SHP77 (cell line): ENCODE measurements around the gene KIRREL2.
"Not testable (repeated sequence)": the region's sequence is repeated elsewhere in the genome, so short reads cannot be mapped to it uniquely, and the experiment has no call there.

Experiments
- DNase-seq, 2 experiments: peaks; one replicate each; lab custom pipeline; 2025; lab: John Stamatoyannopoulos, UW

KIRREL2 gene

DNA sequence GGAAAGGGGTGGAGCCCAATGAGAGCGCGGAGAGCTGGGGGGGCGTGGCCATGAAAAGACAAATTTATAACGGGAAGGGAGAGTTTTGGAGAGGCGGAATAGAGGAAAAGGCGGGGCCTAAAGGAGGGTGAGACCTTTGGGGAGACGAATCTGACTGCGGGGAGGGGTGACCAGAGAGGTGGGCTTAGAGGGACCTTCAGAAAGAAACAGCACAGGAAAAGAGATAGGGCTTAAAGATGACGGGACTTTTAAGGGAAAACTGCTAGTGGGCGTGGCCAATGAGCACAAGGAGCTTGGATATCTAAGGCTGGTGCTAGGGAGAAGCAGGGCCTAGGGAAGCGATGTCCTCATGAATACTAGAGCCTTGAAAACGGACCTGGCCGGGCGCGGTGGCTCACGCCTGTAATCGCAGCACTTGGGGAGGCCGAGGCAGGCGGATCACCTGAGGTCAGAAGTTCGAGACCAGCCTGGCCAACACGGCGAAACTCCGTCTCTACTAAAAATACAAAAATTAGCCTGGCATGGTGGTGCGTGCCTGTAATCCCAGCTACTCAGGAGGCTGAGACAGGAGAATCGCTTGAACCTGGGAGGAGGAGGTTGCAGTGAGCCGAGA is 13.5 kb downstream of the KIRREL2 start:
- DNase-seq = peak; percentile 90 to 92

DNA sequence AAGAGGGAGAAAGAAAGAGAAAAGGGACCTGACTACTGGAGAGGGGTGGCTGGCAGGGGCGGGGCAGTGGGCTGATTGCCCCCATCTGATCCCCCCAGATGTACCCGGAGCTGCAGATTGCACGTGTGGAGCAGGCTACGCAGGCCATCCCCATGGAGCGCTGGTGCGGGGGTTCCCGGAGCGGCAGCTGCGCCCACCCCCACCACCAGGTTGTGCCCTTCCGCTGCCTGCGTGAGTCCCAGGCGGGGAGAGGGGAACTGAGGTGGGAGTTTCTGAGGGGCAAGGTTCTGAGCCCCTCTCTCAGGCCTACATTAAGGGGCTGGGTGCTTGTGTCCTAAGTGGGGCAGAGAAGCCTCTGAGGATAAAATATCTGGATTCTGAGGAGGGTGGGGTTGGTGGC is 14.1 kb downstream of the KIRREL2 start:
- DNase-seq = no peak

DNA sequence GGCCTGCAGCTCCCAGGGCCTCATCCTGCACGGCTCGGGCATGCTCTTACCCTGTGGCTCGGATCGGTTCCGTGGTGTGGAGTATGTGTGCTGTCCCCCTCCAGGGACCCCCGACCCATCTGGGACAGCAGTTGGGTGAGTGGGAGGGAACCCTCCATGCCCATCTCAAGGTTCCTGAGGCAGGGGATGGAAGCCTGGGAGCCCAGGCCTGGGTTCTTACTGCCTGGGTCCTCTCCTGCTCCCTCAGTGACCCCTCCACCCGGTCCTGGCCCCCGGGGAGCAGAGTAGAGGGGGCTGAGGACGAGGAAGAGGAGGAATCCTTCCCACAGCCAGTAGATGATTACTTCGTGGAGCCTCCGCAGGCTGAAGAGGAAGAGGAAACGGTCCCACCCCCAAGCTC is 14.9 kb downstream of the KIRREL2 start:
- DNase-seq = no peak

DNA sequence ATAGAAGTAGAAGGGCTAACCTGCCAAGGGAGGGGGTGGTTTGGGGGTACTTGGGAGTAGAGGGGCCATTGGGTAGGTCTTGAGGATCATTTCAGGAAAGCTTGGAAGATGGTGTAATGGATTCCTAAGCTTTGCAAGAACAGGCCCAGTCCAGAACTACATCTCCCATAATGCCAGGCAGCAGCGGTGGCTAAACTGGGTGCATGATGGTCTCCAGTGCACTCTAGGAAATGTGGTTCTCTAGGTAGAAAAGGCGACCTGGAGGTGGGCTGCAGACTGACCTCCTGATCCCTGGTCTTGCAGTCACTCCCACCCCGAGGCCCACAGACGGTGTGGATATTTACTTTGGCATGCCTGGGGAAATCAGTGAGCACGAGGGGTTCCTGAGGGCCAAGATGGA is 15.5 kb downstream of the KIRREL2 start:
- no peak for DNase-seq

DNA sequence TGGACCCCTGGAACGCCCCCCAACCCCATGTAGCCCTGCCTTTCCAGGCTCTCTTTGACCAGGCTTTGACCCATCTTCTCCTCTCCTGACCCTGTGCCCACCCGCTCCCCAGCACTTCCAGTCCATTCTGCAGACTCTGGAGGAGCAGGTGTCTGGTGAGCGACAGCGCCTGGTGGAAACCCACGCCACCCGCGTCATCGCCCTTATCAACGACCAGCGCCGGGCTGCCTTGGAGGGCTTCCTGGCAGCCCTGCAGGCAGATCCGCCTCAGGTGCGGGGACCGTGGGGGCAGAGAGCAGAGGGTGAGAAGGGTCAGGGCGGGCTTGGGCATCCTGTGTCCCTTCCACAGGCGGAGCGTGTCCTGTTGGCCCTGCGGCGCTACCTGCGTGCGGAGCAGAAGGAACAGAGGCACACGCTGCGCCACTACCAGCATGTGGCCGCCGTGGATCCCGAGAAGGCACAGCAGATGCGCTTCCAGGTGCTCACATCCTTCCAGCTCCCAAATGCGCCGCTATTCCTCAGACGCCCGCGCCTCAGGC is 17.8 kb downstream of the KIRREL2 start:
- DNase-seq = no peak

DNA sequence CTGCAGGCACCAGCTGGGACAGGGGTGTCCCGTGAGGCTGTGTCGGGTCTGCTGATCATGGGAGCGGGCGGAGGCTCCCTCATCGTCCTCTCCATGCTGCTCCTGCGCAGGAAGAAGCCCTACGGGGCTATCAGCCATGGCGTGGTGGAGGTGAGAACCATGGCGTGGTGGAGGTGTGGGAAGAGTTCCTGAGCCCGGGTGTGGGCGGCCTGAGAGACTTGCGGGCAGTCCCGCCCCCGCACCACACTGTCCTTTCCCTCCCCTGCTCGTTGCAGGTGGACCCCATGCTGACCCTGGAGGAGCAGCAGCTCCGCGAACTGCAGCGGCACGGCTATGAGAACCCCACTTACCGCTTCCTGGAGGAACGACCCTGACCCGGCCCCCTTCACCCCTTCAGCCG is 22.4 kb downstream of the KIRREL2 start:
- DNase-seq = no peak

DNA sequence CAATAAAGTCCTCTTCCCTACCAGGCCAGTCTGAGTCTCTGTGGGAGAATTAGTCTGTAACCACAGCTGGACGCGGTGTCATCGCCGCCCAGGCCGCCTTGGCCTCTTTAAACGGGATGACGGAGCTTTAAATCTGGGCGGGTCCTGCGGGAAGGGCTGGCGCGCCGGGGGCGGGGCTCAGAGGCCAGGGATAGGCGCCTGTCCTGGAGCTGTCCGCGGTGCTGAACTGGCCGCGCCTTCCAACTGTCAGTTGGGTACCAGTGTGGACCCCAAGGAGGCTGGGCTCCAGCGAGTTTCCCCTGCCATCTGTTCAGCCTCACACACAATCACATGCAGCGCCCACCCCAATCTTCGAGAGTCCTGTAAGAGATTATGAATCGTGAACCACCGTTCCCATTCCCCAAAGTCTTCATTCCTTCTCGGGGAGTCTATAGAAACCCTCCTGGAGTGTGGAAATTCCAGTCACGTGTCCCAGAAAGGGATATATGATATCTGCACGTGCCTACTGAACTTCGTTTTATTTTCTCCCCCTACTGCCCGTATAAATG is 23.1 kb downstream of the KIRREL2 start:
- peak; percentile 5 to 60 for DNase-seq

DNA sequence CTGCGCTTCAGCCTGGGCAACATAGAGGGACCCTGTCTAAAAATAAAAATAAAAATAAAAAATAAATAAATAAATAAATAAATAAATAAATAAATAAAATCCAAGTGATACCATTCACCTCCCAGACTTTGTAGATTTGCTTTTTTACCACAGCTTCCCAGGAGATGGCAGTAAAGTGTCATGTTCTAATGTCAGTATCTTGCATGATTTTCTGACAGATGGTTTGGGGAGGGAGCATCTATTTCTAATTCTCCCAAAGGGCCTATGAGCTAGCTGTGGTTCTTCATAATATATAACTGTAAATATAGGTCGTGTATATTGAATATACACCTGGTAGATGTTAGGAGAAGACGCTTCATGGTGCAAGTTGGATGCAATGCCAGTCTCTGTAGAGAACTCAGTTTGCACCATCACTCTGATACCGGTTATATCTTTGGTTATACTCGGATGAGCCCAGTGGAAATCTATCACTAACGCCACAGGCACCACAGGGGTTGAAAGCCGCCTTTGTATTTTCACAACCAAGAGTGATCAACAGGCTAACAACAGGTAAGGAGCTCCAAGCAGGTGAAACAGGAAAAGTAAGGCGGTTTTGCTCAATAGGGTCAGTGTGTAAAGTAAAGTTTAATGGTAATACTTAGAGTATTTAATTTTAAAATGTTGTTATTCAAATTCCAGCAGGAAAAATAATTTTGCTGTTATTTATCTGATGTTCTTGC is 25.6 kb downstream of the KIRREL2 start:
- peak; percentile 34 to 75 for DNase-seq

DNA sequence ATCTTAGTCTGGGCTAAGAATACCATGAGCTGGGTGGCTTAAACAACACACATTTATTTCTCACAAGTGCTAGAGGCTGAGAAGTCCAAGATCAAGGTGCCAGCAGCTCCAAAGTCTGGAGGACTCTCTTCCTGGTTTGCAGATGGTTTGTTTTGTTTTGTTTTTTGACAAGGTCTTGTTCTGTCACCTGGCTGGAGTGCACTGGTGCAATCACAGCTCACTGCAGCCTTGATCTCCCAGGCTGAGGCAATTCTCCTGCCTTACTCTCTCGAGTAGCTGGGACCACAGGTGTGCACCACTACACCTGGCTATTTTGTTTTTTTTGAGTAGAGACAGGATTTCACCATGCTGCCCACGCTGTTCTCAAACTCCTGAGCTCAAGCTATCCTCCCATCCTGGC is 27.2 kb downstream of the KIRREL2 start:
- DNase-seq = no peak

DNA sequence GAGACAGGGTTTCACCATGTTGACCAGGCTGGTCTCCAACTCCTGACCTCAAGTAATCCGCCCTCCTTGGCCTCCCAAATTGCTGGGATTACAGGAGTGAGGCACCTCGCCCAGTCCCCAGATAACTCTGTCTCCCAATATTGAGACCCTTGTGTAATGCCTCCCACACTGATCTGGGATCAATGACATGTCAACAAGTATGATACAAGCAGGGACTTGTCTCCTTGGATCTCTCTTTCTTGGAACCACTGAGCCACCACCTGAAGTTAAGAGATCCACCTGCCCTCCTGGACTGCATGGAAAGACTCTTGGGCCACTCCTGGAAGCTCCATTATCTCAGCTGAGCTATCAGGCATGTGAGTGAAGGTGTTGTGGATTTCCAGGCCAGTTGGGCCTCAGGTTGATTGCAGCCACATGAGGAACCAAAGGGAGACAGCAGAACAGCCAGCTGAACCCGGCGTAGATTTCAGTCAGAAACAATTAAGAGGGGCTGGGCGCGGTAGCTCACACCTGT is 28.6 kb downstream of the KIRREL2 start:
- no peak for DNase-seq

DNA sequence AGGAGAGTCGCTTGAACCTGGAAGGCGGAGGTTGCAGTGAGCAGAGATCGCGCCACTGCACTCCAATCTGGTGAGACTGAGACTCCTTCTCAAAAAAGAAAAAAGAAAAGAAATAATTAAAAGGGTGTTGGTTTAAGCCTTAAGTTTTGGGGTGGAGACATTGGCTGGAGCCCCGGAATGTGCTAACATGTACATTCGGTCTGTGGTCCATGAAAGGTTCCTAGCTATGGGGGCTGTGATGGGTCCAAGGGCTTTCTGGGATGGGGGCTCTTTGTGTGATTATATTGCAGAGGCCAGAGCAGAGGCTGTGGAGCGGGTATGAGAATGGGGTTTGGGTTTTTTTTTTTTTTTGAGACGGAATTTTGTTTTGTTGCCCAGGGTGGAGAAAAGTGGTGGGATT is 29.2 kb downstream of the KIRREL2 start:
- no peak for DNase-seq

DNA sequence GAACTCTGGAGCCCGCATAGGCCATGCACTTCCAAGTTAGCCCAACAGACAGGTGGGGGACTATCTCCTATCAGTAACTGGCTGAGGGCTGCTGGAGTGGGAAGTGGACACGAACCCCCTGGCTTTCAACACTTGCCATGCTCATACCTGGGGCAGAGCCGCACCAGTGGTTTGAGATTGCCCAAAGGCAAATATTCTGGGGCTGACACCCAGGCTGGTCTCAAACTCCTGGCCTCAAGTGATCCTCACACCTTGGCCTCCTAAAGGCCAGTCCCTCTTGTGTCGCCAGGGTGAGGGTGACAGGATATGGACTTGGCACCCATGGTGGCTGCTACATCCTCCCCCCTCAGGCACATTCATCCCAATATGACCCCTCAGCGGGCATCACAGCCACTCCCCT is 30.5 kb downstream of the KIRREL2 start:
- DNase-seq = no peak

DNA sequence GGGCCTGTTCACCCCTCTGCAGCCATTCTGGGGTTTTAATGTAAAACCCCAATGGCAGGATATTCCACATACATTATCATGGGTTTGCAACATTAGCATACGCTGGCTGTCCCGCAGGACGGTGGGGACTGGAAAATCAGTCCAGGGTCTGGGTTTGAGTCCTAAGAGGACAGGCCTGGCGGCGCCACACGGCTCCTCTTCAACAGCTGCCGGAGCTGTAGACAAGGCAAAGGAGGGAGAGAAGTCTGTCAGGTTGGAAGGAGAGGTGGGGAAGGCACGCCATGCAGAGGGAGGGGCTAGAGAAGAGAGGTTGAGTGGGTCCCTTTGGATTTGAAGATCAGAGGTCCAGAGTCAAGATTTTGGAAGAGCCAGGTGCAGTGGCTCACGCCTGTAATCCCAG is 31.7 kb downstream of the KIRREL2 start:
- no peak for DNase-seq

DNA sequence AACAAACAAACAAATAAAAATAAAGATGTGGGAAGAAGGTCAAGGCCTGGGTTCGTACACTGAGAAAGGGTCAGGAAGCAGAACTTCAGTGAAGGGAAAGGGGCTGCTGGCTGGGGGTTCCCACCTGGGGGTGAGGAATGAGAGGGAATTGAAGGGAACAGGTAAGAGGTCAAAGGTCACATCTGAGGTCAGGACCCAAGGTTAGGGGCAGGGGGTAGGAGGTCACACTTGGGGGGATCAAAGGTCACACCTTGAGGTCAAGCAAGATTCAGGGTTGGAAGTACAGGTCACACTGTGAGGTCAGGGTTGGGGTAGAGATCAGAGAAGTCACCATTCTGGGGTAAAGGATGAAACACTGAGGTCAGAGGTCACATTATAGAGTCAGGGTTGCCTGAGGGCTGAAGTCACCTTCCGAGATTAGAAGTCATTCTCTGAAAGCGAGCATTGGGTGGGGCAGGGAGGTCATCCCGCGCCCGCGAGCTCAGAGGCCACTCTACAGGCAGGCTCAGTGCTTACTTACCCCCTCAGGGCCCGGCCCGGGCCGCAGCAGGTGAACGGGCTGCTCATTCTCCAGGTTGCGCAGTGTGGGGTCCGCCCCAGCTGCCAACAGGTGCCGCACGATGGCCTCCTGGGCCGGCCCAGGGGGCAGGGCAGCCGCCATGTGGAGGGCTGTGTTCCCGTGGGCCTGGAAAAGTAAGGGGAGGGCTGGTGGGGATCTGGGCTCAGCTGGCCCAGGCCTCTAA is 32.8 kb downstream of the KIRREL2 start:
- no peak for DNase-seq

DNA sequence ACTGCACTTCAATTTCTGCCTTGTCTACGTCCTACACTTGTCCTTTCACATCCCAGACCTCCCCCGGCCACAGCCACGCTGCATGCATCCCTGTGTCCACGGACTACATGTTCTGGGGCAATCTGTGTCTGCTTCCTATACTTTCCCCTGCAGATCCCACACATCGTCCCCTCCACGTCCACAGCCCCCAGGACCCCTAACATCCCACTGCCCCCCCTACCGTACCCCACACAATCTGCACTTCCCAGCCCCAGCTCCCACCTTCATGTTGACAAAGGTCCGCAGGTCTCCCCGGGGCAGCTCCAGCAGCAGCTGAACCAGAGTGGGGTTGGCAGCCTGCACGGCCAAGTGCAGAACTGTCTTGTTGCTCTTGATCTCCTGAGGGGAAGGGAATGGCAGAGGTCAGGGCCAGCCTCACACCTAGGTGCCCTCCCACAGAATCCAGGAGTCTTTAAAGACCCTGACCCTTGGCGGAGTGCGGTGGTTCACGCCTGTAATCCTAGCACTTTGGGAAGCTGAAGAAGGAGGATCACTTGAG is 33.5 kb downstream of the KIRREL2 start:
- no peak for DNase-seq

DNA sequence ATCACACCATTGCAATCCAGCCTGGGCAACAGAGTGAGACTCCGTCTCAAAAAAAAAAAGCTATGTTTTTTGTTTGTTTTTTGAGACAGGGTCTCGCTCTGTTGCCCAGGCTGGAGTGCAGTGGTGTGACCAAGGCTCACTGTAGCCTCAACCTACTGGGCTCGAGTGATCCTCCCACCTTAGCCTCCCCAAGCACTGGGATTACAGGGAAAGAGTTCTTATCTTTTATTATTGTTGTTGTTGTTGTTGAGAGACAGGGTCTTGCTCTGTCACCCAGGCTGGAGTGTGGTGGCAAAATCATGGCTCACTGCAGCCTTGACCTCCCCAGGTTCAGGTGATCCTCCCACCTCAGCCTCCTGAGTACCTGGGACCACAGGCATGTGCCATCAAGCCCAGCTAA is 35.1 kb downstream of the KIRREL2 start:
- DNase-seq = not testable (repeated sequence)

DNA sequence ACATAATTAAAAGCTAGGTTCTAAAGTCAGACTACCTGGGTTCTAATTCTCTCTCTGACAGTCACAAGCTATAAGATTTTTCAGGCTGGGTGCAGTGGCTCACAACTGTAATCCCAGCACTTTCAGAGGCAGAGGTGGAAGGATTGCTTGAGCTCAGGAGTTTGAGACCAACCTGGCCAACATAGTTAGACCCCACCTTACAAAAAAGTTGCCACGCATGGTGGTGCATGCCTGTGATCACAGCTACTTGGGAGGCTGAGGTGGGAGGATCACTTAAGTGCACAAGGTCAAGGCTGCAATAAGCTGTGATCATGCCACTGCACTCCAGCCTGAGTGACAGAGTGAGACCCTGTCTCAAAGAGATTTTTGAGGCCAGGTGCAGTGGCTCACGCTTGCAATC is 37.6 kb downstream of the KIRREL2 start:
- DNase-seq = no peak

DNA sequence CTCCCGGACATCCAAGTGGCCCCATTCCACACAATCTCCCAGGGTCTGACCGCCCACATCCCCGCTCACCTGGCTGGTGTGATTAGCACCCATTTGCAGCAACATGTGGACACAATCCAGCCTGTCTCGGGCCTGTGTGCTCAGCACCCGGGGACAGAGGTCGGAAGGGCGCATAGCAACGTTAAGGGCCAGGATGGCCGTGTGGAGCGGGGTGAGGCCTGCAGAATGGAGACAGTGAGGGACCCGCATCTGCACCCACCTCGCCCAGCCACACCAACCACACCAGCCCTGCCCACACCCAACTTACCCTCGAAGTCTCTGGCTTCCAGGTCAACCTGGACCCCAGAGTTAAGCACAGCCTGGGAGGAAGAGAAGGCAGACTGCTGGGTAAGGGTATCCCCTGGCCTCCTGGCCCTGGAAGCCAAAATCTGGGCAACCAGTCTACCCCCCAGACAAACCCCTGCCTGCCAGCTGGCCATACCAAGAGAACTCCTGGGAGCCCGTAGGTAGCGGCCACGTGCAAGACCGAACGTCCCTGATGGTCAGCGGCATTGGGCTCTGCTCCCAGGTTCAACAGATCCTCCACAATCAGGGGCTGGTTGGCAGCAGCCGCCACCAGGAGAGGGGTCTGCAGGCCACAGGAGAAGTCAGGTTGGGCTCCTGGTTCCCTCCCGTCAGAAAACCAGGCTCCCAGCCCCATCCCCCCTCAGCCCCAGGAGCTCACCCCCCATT is 39.4 kb downstream of the KIRREL2 start:
- DNase-seq = no peak

DNA sequence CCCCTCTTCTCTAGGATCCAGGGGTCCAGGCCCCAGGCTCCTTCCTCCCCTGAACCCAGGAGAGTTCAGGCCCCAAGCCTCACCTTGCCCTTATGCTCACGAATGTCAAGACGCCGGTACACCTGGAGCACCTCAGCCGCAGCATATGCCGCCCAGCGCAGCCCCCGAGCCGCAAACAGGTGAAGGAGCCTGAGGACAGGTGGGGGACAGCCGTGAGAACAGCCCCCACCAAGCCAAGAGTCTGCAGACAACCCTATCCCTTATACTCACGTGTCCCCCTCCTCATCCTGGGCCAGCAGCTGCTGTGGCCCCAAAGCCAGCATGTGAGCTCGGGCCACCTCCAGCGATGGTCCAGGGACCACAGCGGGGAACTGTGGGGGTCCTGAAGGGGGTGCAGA is 39.9 kb downstream of the KIRREL2 start:
- no peak for DNase-seq

DNA sequence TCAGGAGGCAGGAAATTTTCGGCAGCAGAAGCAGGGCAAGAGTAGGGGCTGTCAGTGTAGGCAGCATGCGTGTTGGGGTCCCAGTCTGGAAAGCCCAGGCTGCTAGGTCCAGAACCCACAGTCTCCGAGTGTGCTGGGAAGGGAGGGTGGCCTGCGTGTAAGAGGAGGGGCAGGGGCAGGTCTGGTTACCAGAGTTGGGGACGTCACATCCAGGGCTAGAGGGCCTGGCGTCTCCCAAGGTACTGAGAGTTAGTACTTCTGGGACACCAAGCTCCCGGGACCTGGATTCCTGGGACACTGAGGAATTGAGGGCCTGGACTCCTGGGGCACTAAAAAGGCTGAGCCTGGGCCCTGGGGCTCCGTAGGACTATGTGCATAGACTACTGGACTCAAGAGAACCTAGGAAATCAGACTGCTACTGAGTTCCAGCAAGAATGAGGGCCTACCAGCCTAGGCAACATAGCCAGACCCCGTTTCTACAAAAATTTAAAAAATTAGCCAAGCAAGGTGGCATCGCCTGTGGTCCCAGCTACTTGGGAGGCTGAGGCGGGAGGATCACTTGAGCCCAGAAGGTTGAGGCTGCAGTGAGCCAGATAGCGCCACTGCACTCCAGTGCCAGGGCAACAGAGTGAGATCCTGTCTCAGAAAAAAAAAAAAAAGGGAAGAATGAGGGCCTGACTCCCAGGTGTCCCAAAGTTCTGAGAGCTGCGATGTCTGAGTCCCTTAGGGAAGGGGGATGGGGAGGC is 41.2 kb downstream of the KIRREL2 start:
- DNase-seq = no peak

DNA sequence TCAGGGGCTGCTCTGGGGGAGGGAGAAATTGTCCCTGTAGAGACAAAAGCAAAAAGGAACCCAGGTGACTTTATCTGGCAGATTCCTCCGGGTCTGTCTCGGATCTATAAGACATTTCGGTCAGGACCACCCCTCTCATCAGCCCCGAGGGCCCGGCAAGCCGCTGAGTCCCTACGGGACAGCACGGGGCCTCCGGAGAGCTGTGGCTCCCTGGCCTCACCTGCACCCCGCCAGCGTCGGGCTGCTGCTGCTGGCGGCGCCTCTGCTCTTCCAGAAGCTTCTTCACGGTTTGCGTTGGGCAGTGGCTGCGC is 41.7 kb downstream of the KIRREL2 start:
- no peak for DNase-seq
